Activated CD4-positive, alpha-beta T cell treated with anti-CD3 and anti-CD28 coated beads for 4 hours (primary cell): ENCODE data around the gene CA11.
"Not testable (repeated sequence)": the region's sequence is repeated elsewhere in the genome, so short reads cannot be mapped to it uniquely, and the experiment has no call there.

Experiments used
- DNase-seq, 2 donors: peaks; one replicate each; pipeline ENCODE4 v3.0.0-alpha.2; 2020

CA11 gene

GRCh38 chr19:48668761-48669160, 22.8 kb upstream of the CA11 start:
- no peak for DNase-seq

GRCh38 chr19:48668332-48668731, 22.3 kb upstream of the CA11 start:
- no peak for DNase-seq

GRCh38 chr19:48665786-48666185, 19.8 kb upstream of the CA11 start:
- no peak for DNase-seq

GRCh38 chr19:48664476-48664875, 18.5 kb upstream of the CA11 start:
- DNase-seq, result no peak

- no peak for DNase-seq
Observed at GRCh38 chr19:48663667-48664066, 17.7 kb upstream of the CA11 start.

GRCh38 chr19:48661711-48662090, 15.7 kb upstream of the CA11 start:
- DNase-seq, result no peak

GRCh38 chr19:48660852-48661710, 15.1 kb upstream of the CA11 start:
- DNase-seq, result peak; percentile 75 to 81

GRCh38 chr19:48659768-48660167, 13.8 kb upstream of the CA11 start:
- DNase-seq, result no peak

GRCh38 chr19:48658483-48658882, 12.5 kb upstream of the CA11 start:
- DNase-seq, result no peak

- not testable (repeated sequence) for DNase-seq
Observed at GRCh38 chr19:48657828-48658227, 11.8 kb upstream of the CA11 start.

- no peak for DNase-seq
Observed at GRCh38 chr19:48656840-48657474, 11.0 kb upstream of the CA11 start.

GRCh38 chr19:48654299-48655059, 8.5 kb upstream of the CA11 start:
- DNase-seq, result no peak

GRCh38 chr19:48651683-48652048, 5.7 kb upstream of the CA11 start:
- DNase-seq, result no peak

- no peak for DNase-seq
Observed at GRCh38 chr19:48650974-48651682, 5.1 kb upstream of the CA11 start.

- DNase-seq, result no peak
Observed at GRCh38 chr19:48648134-48648533, 2.1 kb upstream of the CA11 start.

- no peak for DNase-seq
Observed at GRCh38 chr19:48646722-48647216, 782 bp upstream of the CA11 start.

GRCh38 chr19:48645620-48646000, 377 bp downstream of the CA11 start:
- DNase-seq, result no peak

- peak; percentile 75 to 78 for DNase-seq
Observed at GRCh38 chr19:48644839-48645619, 958 bp downstream of the CA11 start.

- DNase-seq, result no peak
Observed at GRCh38 chr19:48644355-48644754, 1.6 kb downstream of the CA11 start.

- DNase-seq, result no peak
Observed at GRCh38 chr19:48642862-48643261, 3.1 kb downstream of the CA11 start.

- DNase-seq, result no peak
Observed at GRCh38 chr19:48641850-48642249, 4.1 kb downstream of the CA11 start.
